Effector memory CD8-positive, alpha-beta T cell (primary cell): ENCODE results near the gene SHOC1.
A peak's percentile ranks its signal among the peaks of the same experiment; 100 is the strongest.

Experiments
- ATAC-seq: fragments of 150-1000 bp; cut with Tn5 transposase; replicated peaks from 2 replicates; pipeline ENCODE4 v1.10.0; 2021; ENCODE audit warnings: mild to moderate bottlenecking, moderate library complexity
- DNase-seq, 3 experiments: peaks; one replicate each; pipeline ENCODE4 v3.0.0; 2021
- H3K27ac Mint-ChIP-seq, 2 donors: one replicate each; pipeline ENCODE4 v1.8.0; 2022; ENCODE audit warnings: mild to moderate bottlenecking in 2 of 2, mixed read lengths in 2 of 2, moderate library complexity in 2 of 2
- H3K27me3 Mint-ChIP-seq, 2 donors: one replicate each; pipeline ENCODE4 v1.8.0; 2022; ENCODE audit warnings: mixed read lengths in 2 of 2
- H3K36me3 Mint-ChIP-seq: one replicate; pipeline ENCODE4 v1.8.0; 2022; ENCODE audit warnings: mild to moderate bottlenecking, moderate library complexity, mixed read lengths; ENCODE audit not compliant: insufficient read depth
- H3K4me1 Mint-ChIP-seq, 2 donors: one replicate each; pipeline ENCODE4 v1.8.0; 2022; ENCODE audit warnings: low read depth in 2 of 2, mixed read lengths in 2 of 2
- H3K4me3 Mint-ChIP-seq, 2 donors: one replicate each; pipeline ENCODE4 v1.8.0; 2022; ENCODE audit warnings: mild to moderate bottlenecking in 2 of 2, mixed read lengths in 2 of 2, moderate library complexity in 2 of 2
- H3K9me3 Mint-ChIP-seq, 2 donors: one replicate each; pipeline ENCODE4 v1.8.0; 2022; ENCODE audit warnings: mixed read lengths in 2 of 2
- total RNA-seq, 9 experiments: gene quantifications; one replicate each; lab custom pipeline; 2026; lab: John Stamatoyannopoulos, UW

Gene SHOC1
- total RNA-seq: 0 to 0.12 (median 0) reads per million in 9 experiments

DNA sequence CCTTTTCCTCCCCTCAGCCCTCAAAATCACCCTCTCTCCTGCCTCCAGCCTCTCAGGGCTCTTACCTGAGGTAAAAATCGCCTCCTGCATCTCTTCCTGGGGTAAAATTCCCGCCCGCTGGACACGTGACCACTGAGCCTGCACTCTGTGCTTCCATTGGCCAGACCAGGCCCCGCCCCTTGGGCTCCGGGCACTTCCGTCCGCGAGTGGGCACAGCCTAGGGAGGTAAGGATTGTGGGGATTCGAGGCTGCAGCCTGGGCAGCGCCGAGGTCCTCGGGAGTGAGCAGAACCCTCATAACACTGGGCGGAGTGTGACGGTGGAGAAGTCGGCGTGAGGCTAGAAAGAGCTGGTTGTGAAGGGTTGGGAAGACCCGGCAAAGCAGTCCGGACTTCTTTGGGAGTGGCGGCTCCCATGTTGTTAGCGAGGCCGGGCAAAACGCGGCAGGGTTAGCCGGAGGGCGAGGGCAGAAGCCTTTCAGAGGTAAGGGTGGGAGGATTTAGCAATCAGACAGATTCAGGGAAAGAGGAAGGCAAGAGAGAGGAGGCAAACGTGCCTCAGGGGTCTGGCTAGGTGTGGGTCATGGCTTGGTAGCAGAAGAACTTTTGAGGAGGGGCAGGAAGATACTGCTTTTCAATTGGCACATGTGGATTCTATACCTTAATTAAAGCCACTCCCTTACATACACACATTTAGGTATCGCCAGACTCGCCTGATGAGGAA, at the start of gene SHOC1:
SHOC1 (minus strand) TSS at position 103 of the 722 bp plus-strand sequence. CDS start 3,519 bp downstream, outside the sequence.
- no peaks in the 10 kb centered on the region for H3K36me3 Mint-ChIP-seq
- H3K9me3 Mint-ChIP-seq: no peaks in the 10 kb centered on the region
- peaks cover 0 to 2% of the 10 kb centered on the region in 2 donors for H3K4me1 Mint-ChIP-seq
- peaks cover 0 to 4% of the 10 kb centered on the region in 2 donors for H3K27me3 Mint-ChIP-seq
- H3K27ac Mint-ChIP-seq: no peak within 1 kb of the TSS
- no peak for DNase-seq
- ATAC-seq: no peak
- H3K4me3 Mint-ChIP-seq: no peak within 1 kb of the TSS

DNA sequence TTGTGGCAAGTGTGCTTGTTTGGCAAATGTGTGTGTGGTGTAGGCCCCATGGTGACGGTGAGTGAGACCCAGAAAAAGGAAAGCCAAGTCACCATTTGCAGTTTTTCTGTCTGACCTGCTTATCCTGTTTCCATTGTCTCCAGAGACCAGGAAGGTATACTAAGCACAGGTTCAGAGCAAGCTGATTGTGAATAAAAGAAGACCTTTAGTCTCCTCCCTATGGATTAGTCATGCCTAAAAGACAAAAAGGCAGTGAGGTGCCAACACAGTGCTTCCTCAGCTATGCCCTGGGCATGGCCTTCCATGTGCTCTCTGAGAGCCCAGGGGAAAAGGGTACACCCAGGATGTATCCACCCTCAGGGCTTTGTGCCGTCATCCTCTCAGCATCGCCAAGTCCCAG, 49.2 kb upstream of the SHOC1 start:
- no peaks in the 10 kb centered on the region for H3K9me3 Mint-ChIP-seq
- H3K27ac Mint-ChIP-seq: no peak overlapping the region
- H3K27me3 Mint-ChIP-seq: peaks cover 7 to 9% of the 10 kb centered on the region in 2 donors
- no peaks in the 10 kb centered on the region for H3K36me3 Mint-ChIP-seq
- DNase-seq: no peak
- no peaks in the 10 kb centered on the region for H3K4me1 Mint-ChIP-seq
- ATAC-seq: no peak
- H3K4me3 Mint-ChIP-seq: no peak overlapping the region

DNA sequence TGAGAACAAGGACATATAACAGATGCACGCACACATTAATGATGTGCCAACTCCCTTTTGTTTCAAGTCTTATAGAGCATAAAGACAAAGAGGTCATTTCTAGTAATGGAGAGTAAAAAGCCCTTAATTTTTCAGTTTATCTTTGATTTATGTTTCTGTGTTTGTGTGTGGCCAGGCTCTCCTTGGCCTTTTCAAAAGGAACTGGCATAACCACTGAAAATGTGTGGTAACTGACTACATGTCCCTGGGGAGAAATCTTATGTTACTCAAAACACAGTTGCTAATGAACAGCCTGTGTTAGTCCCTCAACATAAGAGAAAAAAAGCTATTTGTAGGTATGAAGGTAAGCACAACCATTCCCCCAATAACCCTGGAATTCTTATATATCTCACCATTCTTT, 47.6 kb upstream of the SHOC1 start:
- H3K9me3 Mint-ChIP-seq: no peaks in the 10 kb centered on the region

GRCh38 chr9:111840442-111840841, 45.7 kb upstream of the SHOC1 start:
- DNase-seq (no peak), ATAC-seq (no peak)
- no peak overlapping the region for H3K4me3 Mint-ChIP-seq
- H3K9me3 Mint-ChIP-seq: no peaks in the 10 kb centered on the region
- H3K27me3 Mint-ChIP-seq: peaks cover 9 to 18% of the 10 kb centered on the region in 2 donors
- H3K36me3 Mint-ChIP-seq: no peaks in the 10 kb centered on the region
- H3K4me1 Mint-ChIP-seq: no peaks in the 10 kb centered on the region
- no peak overlapping the region for H3K27ac Mint-ChIP-seq

More for the DNA sequence above, 47.6 kb upstream of the SHOC1 start:
- Mint-ChIP-seq H3K4me1 (no peaks in the 10 kb centered on the region), H3K4me3 (no peak overlapping the region), H3K27me3 (peaks cover 9 to 18% of the 10 kb centered on the region in 2 donors), H3K36me3 (no peaks in the 10 kb centered on the region), H3K27ac (no peak overlapping the region)
- ATAC-seq (no peak), DNase-seq (no peak)

DNA sequence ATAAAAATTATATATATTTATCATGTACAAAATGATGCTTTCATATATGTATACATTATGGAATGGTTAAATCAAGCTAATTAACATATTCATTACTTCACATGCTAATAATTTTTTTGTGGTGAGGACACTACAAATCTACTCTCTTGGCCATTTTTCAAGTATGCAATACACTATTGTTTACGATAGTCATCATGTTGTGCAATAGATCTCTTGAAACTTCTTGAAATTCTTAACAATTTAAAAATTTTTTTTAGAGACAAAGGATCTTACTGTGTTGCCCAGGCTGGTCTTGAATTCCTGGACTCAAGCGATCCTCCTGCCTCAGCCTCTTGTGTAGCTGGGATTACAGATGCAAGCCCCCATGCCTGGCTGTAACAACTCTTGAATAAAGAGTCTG, 45.2 kb upstream of the SHOC1 start:
- Mint-ChIP-seq H3K9me3 (no peaks in the 10 kb centered on the region), H3K27ac (no peak overlapping the region), H3K4me3 (no peak overlapping the region), H3K4me1 (no peaks in the 10 kb centered on the region), H3K36me3 (no peaks in the 10 kb centered on the region), H3K27me3 (peaks cover 9 to 20% of the 10 kb centered on the region in 2 donors)
- no peak for ATAC-seq
- no peak for DNase-seq

DNA sequence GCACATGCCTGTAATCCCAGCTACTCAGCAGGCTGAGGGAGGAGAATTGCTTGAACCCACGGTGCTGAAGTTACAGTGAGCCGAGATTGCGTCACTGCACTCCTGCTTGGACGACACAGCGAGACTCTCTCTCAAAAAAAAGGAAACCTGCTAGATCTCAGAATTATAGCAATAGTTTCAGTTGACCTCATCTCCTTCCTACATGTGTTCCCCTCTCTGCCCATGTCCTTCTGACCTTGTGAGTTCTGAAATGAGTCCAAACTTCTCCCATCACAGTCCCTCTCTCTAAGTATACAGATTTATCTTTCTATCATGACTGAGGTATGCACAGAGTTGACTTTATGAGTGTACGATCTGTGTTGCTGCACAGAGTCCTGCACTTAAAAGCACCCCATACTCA, 44.6 kb upstream of the SHOC1 start:
- Mint-ChIP-seq H3K4me3 (no peak overlapping the region), H3K27ac (no peak overlapping the region), H3K36me3 (no peaks in the 10 kb centered on the region), H3K27me3 (peaks cover 9 to 24% of the 10 kb centered on the region in 2 donors), H3K4me1 (no peaks in the 10 kb centered on the region), H3K9me3 (no peaks in the 10 kb centered on the region)
- ATAC-seq: no peak
- no peak for DNase-seq

DNA sequence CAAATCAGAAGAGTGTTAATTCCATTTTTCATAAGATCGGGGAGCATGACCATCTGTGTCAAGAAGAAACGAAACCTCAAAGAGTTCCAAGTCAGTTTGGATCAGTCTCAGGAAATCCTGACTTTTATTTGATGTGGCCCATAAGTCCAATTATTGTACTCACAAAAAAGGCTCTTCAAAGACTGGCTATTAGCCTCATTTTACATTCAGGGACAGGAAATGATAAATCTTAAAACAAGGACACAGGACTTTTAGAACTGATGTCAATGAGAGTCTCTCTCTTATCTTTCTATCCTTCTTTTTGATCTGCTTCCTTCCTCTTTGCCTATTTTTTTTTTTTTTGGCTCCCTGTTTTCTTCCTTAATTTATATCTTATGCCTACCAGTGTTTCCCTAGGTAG, 43.7 kb upstream of the SHOC1 start:
- ATAC-seq: no peak
- no peak for DNase-seq
- H3K4me3 Mint-ChIP-seq: no peak overlapping the region
- no peaks in the 10 kb centered on the region for H3K9me3 Mint-ChIP-seq
- H3K27me3 Mint-ChIP-seq: peaks cover 9 to 24% of the 10 kb centered on the region in 2 donors
- H3K36me3 Mint-ChIP-seq: no peaks in the 10 kb centered on the region
- no peaks in the 10 kb centered on the region for H3K4me1 Mint-ChIP-seq
- H3K27ac Mint-ChIP-seq: no peak overlapping the region

DNA sequence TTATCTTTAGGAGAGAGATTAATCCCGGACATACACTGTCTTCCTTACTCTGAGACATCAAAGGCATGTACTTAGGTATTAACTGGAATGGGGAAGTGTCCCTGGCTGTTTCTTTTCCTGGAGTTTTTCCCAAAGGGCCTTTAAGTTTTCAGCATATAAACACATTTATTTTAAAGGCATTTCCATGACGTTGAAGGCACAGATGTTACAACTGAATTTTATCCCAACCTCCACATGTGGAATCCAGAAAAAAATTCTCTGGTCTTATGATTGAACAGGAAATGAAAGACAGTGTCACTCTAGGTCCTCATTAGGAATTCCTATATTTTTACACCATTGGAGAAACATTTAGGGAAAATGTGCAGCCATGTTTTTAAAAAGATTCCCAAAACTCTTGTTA, 41.6 kb upstream of the SHOC1 start:
- ATAC-seq (no peak), DNase-seq (no peak)
- peaks cover 9 to 18% of the 10 kb centered on the region in 2 donors for H3K27me3 Mint-ChIP-seq
- H3K36me3 Mint-ChIP-seq: no peaks in the 10 kb centered on the region
- H3K4me1 Mint-ChIP-seq: no peaks in the 10 kb centered on the region
- H3K9me3 Mint-ChIP-seq: no peaks in the 10 kb centered on the region
- H3K27ac Mint-ChIP-seq: no peak overlapping the region
- H3K4me3 Mint-ChIP-seq: no peak overlapping the region

DNA sequence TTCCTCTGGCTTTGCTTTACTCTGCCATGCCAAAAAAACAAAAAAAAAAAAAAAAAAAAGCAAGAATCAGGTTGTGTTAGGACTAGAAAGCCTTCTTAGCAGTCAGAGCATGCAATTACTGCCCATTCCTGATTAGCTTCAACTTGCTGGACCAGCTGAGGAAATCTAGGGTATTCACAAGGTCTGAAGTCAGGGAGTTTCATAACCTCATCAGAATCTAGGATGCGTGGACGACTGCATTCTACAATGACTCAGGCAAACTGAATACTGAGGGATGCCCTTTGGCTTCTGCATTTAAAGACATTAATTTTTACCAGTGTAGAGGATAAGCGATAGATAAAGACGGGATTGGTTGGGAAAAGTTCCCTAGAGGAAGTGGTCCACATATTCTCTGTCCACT, 39.2 kb upstream of the SHOC1 start:
- Mint-ChIP-seq H3K4me1 (no peaks in the 10 kb centered on the region), H3K4me3 (no peak overlapping the region), H3K27me3 (peaks cover 0 to 16% of the 10 kb centered on the region in 2 donors), H3K9me3 (no peaks in the 10 kb centered on the region), H3K36me3 (no peaks in the 10 kb centered on the region), H3K27ac (no peak overlapping the region)
- DNase-seq (no peak), ATAC-seq (no peak)

- Mint-ChIP-seq H3K27ac (no peak overlapping the region), H3K36me3 (no peaks in the 10 kb centered on the region), H3K27me3 (peaks cover 0 to 6% of the 10 kb centered on the region in 2 donors), H3K9me3 (no peaks in the 10 kb centered on the region), H3K4me3 (no peak overlapping the region), H3K4me1 (no peaks in the 10 kb centered on the region)
- DNase-seq (no peak), ATAC-seq (no peak)
Measured at GRCh38 chr9:111832449-111832848, 37.7 kb upstream of the SHOC1 start.

DNA sequence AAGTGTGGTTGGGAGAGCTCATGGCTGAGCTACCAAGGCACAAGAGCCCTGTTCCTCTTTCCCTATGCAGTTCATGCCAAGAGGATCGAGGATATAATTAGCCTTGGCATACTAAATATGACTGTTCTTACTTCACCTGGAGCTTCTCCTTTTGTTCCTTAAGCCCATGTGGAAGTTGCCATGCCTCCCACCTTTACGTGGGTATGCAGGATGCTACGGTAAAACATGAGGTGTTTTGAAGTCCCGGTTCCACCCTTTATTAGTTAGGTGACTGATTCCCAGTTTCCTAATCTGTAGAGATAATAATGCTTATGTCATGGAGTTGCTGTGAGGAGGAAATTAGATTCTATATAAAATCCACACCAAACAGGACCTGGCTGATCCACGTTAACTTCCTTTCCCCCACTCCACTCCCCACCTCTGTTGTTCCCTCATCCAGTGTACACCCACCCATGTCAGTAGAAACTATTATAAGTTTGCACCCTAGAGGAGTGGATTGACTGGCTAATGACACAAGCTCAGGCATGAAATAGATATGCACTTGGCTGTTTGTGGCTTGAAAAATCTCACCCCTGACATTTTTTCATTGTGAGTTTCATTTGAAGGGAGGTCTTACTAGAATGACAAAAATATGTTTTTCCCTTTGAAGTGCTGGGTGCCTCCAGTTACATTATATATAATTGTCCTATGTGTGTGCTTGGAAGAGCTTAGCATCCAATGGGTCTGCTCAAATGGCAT, 36.8 kb upstream of the SHOC1 start:
- Mint-ChIP-seq H3K36me3 (no peaks in the 10 kb centered on the region), H3K9me3 (no peaks in the 10 kb centered on the region)

DNA sequence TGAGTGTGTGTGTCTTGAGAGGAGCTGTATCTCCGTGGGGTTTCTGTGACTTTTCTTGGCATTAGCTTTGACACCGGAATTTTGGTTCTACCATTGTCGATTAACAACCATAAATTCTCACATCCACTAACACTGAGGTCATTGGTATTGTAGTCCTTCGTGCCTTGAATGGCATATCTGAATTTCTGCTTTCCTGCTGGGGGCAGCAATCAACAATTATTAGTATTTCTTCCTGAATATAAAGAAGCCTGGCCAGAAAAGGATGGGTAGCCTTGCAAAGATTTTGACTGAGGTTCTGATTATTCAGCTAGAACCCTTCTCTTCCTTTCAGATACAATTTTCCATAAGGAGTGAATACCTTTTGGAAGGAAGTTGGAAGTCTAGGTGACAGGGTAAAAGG, 33.5 kb upstream of the SHOC1 start:
- Mint-ChIP-seq H3K9me3 (no peaks in the 10 kb centered on the region), H3K27ac (no peak overlapping the region), H3K4me1 (no peaks in the 10 kb centered on the region), H3K36me3 (no peaks in the 10 kb centered on the region), H3K27me3 (no peaks in the 10 kb centered on the region), H3K4me3 (no peak overlapping the region)
- ATAC-seq (no peak), DNase-seq (peak in 1 of 3 experiments; percentile 2)

More for the DNA sequence above, 36.8 kb upstream of the SHOC1 start:
- Mint-ChIP-seq H3K4me3 (no peak overlapping the region), H3K27me3 (peaks cover 0 to 6% of the 10 kb centered on the region in 2 donors), H3K4me1 (no peaks in the 10 kb centered on the region), H3K27ac (no peak overlapping the region)
- ATAC-seq (no peak), DNase-seq (no peak)

DNA sequence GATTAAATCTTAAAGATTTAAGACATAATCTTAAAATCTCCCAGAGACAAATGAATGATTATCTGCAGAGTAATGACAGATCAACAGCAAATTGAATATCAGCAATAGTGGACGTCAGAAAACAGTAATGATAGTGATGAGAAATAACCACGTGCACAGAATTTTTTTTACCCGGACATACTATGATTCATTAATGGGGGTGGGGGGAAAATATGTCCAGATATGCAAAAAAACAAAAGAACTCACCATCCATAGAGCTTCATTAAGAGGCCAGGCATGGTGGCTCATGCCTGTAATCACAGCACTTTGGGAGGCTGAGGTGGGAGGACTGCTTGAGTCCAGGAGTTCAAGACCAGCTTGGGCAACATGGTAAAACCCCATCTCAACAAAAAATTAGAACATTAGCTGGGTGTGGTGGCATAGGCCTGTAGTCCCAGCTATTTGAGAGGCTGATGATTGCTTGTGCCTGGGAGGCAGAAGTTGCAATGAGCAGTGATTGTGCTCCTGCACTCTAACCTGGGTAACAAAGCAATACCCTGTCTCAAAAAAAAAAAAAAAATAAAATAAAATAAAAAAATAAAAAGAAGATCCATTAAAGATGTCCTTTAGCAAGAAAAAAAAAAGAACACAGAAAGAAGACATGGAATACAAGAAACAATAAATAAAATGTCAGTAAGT, 30.9 kb upstream of the SHOC1 start:
- no peaks in the 10 kb centered on the region for H3K9me3 Mint-ChIP-seq
- DNase-seq (no peak), ATAC-seq (no peak)
- no peak overlapping the region for H3K4me3 Mint-ChIP-seq
- H3K27me3 Mint-ChIP-seq: peaks cover 11 to 12% of the 10 kb centered on the region in 2 donors
- no peaks in the 10 kb centered on the region for H3K4me1 Mint-ChIP-seq
- H3K36me3 Mint-ChIP-seq: no peaks in the 10 kb centered on the region
- no peak overlapping the region for H3K27ac Mint-ChIP-seq
